HG03521 (cell line): ENCODE results near the gene OR2S2.
"Not testable (repeated sequence)": the region's sequence is repeated elsewhere in the genome, so short reads cannot be mapped to it uniquely, and the experiment has no call there.

Source experiments
- ATAC-seq: cut with Tn5 transposase; IDR thresholded peaks from one replicate; pipeline ENCODE4 v1.9.1; 2021; ENCODE audit warnings: mild to moderate bottlenecking, moderate library complexity; ENCODE audit not compliant: unreplicated experiment

Gene OR2S2

DNA sequence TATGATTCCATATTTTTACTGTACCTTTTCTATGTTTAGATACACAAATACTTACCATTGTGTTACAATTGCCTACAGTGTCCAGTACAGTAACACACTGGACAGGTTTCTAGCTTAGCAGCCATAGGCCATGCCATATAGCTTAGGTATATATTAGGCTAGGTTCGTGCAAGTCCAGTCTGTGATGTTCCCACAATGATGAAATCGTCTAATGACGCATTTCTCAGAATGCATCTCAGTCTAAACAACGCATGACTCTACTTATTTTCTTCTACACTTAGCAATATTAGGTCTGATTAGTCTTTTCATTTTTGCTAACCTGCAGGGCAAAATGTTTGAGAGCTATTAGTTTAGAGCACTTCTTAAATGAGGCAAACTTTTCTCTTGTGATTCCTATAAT lies 22.7 kb downstream of the OR2S2 start:
- no peak for ATAC-seq

DNA sequence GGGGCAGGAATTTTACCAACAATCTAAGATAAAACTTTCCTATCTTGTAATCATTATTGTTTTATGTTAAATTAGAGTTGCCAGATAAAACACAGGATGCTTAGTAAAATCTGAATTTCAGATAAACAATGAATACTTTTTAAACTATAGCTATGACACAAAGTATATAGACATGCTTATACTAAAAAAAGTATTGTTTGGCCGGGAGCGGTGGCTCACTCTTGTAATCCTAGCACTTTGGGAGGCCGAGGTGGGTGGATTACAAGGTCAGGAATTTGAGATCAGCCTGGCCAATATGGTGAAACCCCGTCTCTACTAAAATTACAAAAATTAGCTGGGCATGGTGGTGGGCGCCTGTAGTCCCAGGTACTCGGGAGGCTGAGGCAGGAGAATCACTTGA lies 23.9 kb downstream of the OR2S2 start:
- ATAC-seq, result not testable (repeated sequence)

DNA sequence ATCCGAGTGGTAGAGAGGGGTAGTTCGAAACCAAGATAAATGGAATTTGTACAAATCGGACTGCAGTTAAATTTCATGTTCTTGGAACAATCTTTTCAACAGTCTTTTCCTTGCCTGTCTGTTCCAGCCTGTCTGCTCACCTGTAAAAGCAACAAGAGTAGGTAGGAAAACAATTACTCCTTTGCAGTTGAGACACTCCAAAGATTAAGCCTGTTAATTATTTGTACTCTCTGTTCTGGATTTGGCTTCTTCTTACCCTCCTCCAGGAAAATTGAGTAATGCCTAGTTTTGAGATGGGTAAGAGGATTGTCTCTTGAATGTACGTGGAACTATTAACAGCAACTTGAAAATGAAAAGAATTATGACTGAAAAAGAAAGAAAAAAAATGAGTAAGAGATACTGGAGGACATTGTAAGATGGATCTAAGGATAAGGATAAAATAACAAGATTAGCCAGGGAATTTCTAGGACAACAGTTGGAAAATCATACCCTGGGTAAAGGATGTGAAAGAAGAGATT lies 24.3 kb downstream of the OR2S2 start:
- no peak for ATAC-seq

DNA sequence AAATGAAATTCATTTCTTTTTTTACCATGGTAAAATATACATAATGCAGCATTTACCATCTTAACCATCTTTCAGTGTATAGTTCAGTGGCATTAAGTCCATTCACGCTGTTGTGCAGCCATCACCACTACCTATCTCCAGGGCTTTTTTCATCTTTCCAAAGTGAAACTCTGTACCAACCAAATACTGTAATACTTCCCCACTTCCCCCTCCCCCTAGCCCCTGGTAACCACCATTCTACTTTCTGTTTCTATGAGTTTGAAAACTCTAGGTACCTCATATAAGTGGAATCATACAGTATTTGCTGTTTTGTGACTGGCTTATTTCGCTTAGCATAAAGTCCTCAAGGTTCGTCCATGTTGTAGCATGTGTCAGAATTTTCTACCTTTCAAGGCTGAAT lies 25.2 kb downstream of the OR2S2 start:
- ATAC-seq, result no peak

DNA sequence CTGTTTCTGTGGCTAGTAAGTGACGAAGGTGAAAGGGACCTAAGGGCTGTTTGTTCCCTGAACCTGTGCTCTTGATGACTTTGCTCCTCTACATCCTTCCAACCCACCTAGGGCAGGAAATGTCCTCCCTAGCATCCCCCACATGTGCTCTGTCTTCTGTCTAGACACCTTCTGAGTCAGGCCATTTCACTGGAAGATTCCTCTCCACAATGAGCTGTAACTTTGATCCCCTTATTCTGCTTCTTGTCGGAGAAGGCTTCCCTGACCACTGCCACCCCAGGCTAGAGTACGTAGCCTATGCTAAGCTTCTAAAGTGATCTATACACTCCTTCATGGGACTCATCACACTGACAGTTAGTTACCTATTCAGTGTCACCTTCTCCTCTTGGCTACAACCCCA lies 27.0 kb downstream of the OR2S2 start:
- ATAC-seq, result no peak

DNA sequence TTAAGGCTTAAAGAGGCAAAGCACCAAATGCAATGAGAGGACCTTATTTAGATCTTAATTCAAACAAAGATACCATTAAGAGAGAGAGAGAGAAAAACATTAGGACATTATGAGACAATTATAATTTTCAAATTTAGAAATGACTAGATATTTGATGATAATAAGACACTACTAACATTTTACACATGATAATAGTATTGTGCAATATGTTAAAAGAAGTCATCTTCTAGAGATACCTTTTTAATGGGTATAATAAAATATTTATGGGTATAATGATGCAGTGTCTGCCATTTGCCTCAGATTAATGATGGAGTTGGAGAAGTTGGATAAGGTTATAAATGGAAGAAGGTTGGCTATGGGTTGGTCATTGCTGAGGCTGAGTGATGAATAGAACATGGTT lies 27.4 kb downstream of the OR2S2 start:
- no peak for ATAC-seq

DNA sequence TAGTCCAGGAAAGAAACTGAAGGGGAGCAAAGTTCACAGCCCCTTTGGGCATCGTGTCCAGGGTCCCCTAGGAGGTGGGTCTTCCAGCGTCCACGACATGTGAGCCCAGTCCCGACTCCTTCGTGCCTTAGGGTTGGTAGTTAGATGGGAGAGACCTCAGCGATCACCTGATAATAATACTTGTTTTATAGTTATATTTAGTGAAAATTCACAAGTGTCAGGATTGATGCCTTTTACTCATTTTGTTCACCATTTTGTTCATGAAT lies 28.6 kb downstream of the OR2S2 start:
- no peak for ATAC-seq

DNA sequence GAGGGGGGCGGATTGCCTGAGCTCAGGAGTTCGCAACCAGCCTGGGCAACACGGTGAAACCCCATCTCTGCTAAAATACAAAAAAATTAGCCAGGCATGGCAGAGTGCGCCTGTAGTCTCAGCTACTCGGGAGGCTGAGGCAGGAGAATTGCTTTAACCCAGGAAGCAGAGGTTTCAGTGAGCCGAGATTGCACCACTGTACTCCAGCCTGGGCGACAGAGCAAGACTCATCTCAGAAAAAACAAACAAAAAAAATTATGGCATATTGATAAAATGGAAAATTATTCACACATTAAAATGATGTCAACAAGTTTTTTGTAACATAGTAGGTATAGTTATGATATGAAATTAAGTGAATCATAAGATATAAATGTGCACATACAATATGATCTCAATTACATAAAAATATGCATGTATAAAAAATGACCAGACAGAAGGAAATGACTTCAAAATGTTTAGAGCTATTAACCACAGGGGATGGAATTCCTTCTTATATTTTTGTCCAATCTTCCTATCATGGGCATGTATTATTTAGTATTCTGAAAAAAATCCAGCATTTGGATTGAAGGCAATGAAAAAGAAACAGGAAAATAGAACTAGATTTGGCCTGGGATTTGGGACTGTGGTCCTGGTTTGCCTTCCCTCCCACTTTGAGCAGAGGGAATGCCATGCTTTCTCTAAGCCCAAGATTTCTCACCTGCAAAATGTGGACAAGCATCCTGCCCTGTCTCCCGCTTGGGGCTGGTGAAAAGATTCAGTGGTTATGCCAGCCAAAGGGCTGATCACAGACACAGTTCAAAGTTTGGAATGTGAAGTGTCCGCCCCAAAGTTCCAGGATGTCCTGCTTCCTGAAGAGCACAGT lies 29.1 kb downstream of the OR2S2 start:
- no peak for ATAC-seq

DNA sequence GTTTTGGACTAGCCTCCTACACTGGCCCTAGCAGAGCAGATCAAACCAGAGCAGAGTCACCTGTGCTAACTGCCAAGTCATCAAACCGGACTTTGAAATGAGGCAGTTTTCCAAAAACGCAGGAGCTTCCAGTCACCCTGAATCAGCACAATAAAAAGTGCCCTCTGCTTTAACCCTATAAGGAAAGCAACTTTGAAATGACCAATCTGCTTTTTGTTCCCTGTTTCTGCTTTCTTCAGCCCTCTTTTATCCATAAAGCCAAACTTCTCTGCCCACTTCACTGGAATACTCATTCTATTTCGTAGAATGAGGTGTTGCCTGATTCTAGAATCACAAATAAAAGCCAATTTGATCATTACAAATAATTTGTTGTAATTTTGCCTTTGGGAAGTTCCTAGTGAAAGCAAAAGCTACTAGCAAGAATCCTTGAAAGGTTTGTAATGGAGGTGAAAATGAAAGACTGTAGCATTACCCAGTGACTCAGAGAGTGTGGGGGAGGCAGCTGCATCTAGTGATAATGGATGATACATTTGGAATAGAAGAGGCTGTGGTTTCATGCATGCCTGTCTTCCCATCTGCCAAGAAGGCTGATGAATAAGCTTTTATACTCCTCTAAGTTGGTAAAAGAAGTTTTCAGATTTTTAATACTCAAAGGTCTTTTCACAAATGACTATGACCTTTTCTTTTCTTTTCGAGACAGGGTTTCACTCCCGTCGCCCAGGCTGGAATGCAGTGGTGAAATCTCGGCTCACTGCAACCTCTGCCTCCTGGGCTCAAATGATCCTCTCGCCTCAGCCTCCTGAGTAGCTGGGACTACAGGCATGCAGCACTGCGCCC lies 33.8 kb downstream of the OR2S2 start:
- ATAC-seq, result no peak

DNA sequence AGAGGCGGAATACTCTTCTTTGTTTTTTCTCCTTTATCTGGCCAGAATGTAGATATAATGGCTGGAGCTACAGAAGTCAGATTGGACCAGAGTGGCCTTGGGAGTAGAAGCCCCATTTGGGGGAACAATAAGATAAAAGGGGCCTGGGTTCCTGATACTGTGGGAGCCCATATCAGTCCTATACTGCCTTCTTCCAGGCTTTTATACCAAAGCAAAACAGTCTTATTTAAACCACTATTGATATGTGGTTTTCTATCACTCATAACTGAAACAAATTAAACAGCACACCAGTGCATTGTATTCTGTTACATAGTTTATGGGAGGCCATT lies 34.4 kb downstream of the OR2S2 start:
- ATAC-seq, result no peak

DNA sequence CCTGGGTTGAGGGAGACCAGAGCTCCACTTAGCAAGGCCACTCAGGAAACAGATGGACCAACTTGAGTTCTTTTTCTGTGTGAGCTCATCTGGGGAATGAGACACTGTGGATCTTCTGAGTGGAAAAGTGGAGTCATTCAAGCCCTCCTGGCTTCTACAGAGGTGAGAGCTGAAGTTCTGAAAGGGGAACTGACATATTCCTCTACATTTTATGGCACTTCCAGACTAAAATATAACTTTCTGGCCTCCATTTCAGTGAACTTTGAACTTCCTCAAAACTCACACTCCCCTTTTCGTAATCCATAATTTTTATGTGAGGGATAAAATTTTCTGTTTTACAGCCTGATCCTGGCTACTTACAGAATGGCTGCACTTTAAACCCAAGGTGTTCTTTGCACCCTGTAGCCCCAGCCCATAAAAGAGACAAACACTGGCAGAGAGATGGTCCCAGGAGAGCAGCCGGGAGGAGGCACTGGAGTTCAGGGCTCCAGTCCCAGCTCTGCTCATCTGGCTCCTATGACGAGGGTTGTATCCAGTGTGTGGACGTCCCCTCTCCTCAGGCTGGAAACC lies 37.8 kb downstream of the OR2S2 start:
- no peak for ATAC-seq

DNA sequence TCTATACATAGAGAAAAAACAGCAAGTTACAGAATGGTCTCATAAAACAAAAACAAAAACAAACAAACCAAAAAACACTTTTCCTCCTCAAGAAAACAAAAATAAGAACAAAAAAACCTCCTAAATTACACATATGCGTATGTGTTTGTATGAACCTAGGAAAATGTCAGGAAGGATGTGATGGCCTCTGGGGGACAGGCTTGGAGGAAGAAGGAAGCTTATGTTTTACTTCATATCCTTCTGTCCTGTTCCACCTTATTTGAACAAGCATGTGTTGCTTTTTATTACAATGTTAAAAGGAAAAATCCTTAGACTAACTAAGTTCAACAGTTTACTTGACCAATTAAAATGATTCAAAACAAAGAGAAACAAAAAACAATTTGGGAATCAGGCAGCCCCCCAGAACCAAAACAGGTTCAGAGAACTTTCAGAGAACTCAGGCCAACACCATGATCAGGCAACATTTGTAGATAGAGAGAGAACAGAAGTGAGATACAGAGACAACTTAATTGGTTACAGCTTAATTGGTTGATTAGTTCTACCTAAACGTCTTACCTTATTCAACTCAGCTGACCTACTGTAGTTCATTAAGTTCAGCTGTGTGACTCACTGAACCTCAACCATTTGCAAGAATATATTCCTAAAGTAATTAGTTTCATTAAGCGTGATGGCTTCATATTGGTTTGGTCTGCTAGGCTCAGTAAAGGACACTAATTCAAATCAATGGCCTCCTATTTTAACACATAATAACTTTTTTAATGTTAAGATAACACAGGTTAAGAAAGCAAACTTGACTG lies 38.5 kb downstream of the OR2S2 start:
- no peak for ATAC-seq

DNA sequence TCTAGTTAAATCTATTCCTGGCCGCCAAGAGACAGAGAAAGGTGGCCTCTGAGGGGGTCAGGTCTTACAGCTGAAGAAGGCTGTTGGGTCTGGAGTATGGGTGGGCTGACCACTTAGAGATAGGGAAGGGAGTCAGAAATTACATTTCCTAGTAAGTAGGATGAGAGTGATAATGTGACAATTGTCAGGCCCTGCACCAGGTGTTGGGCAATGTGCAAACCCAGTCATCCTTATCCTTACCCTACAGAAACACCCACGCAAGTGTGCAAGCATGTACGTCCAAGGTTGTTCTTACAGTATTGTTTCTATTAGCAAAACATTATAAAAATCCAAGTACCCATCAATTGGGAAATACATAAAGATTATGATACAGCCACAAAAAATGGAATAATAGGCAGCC lies 39.2 kb downstream of the OR2S2 start:
- no peak for ATAC-seq

DNA sequence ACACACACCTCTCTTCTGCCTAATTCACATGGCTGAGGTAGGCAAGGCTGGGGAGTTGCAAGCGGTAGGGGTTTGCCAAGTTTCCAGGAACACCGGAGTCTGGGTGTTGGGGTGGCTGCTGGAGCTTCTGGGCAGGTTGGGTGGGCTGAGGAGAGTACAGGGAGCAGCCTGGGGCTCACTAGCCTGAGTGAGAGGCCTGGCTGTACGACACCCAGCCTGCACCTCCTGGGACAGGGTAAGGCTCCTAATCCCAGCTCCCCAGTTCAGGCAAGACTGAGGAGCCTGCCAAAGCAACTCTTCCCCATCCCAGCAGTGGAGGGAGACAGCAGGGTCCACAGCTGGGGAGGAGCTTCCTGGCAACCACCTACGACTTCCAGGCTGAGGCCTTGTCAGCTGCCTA lies 40.7 kb downstream of the OR2S2 start:
- no peak for ATAC-seq

DNA sequence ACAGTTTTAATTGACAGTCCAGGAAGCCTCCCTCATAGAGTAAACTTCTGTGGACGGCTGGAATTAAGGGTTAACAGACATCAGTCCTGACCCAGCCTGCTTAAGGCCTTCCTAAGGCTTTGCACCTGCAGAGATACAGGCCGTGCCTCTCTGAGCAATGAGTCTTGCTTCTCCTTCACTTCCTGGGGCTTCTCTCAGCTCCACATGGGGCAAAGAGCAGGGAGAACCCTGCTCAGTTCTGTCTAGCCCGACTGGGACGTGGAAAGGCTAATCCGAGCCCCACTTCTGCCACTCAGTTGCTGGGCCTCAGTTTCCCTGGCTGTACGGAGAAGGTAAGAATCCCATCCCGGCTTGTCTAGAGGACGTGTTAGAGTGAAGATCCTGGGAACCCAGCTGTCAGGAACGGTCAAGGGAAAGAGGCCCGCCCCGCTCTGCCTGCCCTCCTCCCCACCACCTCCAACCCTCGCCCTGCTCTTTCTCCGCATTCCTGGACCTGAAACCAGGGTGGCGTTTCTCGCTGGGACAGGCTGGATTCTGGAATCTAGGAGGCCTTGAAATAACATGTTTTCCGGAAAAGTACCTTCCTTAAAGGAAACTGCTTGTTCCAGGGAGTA lies 42.2 kb downstream of the OR2S2 start:
- no peak for ATAC-seq

DNA sequence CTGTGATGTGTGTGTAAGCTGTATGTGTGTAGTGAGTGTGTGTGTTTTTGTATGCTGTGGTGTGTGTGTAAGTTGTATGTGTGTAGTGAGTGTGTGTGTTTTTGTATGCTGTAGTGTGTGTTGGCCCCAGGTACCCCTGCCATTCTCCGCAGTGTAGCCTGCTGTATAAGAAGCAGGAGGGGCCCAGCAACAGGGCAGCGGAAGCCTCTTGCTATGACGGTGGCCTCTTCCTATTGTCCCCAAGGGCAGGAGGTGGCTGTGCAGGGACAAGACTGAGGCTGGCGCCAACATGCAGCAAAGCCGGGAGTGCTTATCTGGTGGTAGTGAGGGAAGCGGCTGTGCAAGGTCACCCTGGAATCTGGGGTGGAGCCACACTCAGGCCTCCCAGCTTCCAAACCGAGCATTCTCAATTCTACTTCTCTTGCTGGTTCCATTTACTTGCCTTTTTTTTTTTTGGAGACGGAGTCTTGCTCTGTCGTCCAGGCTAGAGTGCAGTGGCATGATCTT lies 43.6 kb downstream of the OR2S2 start:
- ATAC-seq, result no peak

DNA sequence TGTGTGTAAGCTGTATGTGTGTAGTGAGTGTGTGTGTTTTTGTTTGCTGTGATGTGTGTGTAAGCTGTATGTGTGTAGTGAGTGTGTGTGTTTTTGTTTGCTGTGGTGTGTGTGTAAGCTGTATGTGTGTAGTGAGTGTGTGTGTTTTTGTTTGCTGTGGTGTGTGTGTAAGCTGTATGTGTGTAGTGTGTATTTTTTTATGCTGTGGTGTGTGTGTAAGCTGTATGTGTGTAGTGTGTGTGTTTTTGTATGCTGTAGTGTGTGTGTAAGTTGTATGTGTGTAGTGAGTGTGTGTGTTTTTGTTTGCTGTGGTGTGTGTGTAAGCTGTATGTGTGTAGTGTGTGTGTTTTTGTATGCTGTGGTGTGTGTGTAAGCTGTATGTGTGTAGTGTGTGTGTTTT lies 44.5 kb downstream of the OR2S2 start:
- ATAC-seq, result not testable (repeated sequence)

DNA sequence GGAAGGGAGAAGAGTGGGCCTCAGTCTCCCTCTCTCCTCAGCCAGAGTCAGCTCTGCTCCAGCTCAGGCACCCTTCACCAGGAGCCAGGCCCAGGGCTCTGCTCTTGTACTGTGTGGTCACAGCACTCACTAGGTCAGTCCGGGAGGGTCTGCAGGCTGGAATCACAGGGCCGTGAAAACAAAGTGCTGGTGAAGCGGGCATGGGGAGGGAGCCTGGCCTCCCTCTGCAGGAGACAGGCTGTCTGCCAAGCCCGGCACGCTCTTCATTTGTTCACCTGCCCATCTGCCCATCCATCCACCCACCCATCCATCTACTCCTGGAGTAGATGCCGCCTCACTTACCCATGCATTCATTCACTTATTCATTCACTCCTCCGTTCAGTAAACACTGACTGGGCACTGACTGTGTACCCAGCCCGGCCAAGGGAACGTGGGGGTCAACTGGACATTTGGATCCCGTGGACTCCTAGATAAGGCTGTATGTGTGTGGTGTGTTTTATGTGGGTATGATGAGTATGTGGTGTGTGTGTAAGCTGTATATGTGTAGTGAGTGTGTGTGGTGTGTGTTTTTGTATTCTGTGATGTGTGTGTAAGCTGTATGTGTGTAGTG lies 45.1 kb downstream of the OR2S2 start:
- ATAC-seq, result no peak

DNA sequence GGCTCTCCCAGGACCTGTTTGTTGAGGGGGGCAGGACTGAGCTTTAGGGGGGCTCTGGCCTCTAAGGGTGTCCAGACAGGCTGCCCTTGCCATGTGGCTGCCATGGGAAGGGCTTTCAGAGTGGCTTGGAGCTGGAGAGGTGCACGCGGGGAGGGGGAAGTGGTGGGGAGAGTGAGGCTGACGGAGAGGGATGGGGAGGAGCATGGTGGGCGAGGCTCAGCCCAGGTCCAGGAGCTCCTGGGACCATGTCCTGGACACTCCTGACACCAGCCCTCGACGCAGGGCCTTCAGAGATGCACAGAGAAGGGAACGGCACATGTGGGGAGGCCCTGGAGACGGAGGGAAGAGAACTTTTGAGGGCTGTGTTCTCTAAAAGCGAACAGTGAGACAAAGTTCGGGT lies 46.3 kb downstream of the OR2S2 start:
- no peak for ATAC-seq
